PFSK-1 (cell line): ENCODE results near the gene TXLNG.

Experiments used
- FOXP2 ChIP-seq: optimal IDR thresholded peaks from 2 replicates; pipeline ENCODE3; 2011; ENCODE audit warnings: borderline replicate concordance, control low read depth, inconsistent platforms; ENCODE audit not compliant: insufficient read depth; ENCODE audit errors: extremely low read length, extremely low read depth
- POLR2AphosphoS5 ChIP-seq: IDR thresholded peaks from 2 replicates; pipeline ENCODE4 v1.6.1; 2012; ENCODE audit warnings: low read depth, mild to moderate bottlenecking, control low read depth, low read length, moderate library complexity
- SIN3A ChIP-seq: IDR thresholded peaks from 2 replicates; pipeline ENCODE4 v1.6.1; 2012; ENCODE audit warnings: mild to moderate bottlenecking, low read length, moderate library complexity, borderline replicate concordance; ENCODE audit not compliant: insufficient read depth
- TAF1 ChIP-seq: IDR thresholded peaks from 2 replicates; pipeline ENCODE4 v1.6.1; 2012; ENCODE audit warnings: low read length, control low read depth, borderline replicate concordance; ENCODE audit not compliant: insufficient read depth
- TF ChIP-seq, protein P1 (sequence below), 2 experiments: IDR thresholded peaks; 2 replicates each; pipeline versions ENCODE4 v1.6.1 to v1.8.0; 2011 to 2012; ENCODE audit warnings: low read depth in 2 of 2, low read length in 2 of 2, control low read depth in 1 of 2, inconsistent platforms in 1 of 2, mild to moderate bottlenecking in 1 of 2, moderate library complexity in 1 of 2; ENCODE audit not compliant: insufficient read depth in 1 of 2

TXLNG gene

DNA sequence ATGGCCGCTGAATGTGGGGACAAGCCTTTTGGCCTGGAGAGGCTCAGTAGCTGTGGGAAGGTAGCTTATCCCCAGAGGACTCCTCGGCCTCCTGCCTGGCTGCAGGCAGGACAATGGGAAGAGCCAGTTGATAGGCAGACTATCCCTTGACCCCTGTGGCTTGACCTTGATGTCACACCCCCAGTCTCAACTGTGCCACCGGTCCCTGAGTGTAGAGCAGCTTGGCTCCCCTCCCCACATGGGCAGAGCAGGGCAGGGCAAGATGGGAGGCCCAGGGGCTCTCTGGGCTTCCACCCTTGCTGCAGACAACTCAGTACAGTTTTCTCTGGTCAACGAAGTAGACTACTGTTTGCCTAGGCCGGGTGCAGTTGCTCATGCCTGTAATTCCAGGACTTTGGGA lies 41.2 kb upstream of the TXLNG start:
- TF ChIP-seq TAF1 = no peak
- TF ChIP-seq POLR2AphosphoS5 = no peak
- no peak for TF ChIP-seq FOXP2
- TF ChIP-seq SIN3A = no peak

DNA sequence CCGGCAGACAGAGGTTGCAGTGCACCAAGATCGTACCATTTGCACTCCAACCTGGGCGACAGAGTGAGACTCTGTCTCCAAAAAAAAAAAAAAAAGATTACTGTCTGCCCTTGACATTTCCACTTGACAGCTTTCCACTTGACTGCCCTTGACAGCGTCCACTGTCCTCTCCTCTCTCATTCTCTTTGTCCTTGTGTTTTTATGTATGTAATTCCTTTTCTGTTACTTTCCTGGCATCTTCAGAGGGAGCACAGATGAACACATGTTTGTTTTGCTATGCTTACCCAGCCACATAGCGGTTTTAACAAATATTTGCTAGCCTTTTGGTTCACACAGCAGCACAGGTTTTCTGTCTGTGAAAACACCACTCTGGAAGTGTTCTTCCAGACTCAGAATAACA lies 40.6 kb upstream of the TXLNG start:
- TF ChIP-seq POLR2AphosphoS5 (no peak), FOXP2 (no peak), TAF1 (no peak), SIN3A (no peak)
- TF ChIP-seq, protein P1, sequence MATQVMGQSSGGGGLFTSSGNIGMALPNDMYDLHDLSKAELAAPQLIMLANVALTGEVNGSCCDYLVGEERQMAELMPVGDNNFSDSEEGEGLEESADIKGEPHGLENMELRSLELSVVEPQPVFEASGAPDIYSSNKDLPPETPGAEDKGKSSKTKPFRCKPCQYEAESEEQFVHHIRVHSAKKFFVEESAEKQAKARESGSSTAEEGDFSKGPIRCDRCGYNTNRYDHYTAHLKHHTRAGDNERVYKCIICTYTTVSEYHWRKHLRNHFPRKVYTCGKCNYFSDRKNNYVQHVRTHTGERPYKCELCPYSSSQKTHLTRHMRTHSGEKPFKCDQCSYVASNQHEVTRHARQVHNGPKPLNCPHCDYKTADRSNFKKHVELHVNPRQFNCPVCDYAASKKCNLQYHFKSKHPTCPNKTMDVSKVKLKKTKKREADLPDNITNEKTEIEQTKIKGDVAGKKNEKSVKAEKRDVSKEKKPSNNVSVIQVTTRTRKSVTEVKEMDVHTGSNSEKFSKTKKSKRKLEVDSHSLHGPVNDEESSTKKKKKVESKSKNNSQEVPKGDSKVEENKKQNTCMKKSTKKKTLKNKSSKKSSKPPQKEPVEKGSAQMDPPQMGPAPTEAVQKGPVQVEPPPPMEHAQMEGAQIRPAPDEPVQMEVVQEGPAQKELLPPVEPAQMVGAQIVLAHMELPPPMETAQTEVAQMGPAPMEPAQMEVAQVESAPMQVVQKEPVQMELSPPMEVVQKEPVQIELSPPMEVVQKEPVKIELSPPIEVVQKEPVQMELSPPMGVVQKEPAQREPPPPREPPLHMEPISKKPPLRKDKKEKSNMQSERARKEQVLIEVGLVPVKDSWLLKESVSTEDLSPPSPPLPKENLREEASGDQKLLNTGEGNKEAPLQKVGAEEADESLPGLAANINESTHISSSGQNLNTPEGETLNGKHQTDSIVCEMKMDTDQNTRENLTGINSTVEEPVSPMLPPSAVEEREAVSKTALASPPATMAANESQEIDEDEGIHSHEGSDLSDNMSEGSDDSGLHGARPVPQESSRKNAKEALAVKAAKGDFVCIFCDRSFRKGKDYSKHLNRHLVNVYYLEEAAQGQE (IDR thresholded peaks at IDR 0.05; ENCODE audit: insufficient read depth in 1 of 2, low read depth in 2 of 2, low read length in 2 of 2) = no peak

GRCh38 chrX:16748425-16748824 lies 37.8 kb upstream of the TXLNG start:
- TF ChIP-seq, protein P1 (IDR thresholded peaks at IDR 0.05; ENCODE audit: insufficient read depth in 1 of 2, low read depth in 2 of 2, low read length in 2 of 2) = no peak
- TF ChIP-seq FOXP2 (no peak), TAF1 (no peak), SIN3A (no peak), POLR2AphosphoS5 (no peak)

DNA sequence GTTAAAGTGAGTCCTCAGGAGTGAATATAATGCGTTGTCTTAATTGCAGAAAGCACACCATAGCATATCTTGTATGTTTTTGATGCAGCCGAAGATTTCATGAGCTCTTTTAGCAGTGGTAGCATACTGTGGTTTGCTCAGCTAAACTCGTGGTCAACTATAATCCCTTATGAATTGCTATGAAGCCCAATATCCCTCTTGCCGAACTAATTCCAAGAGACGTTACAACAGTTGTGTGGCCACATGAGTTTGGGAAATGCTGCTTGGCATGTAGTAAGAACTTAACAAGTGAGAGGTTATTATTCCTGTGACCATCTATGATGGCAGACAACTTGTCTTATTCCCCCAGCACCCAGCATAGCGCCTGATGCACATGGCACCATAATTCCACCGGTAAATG lies 36.1 kb upstream of the TXLNG start:
- TF ChIP-seq FOXP2 (no peak), TAF1 (no peak), POLR2AphosphoS5 (no peak), SIN3A (no peak)
- TF ChIP-seq, protein P1 (IDR thresholded peaks at IDR 0.05; ENCODE audit: insufficient read depth in 1 of 2, low read depth in 2 of 2, low read length in 2 of 2) = no peak

DNA sequence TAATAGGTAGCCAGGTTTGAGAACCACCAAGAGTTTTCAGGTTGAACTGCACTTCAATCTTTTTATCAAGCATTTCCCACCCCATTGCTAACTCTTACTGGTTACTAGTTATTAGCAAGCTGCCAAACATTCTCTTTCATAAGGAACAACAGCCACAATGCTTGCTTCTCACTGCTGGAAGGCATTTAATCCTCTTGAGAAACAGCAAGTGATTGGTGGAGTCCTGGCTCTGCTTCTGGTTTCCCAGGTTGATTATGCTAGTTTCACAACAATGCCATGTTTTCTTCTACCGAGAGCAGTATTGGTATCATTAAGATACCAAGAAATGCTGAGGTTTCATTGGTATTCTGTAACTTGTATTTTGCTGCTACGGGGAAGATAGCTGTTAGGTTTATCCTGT lies 32.2 kb upstream of the TXLNG start:
- TF ChIP-seq TAF1 (no peak), SIN3A (no peak), POLR2AphosphoS5 (no peak), FOXP2 (no peak)
- TF ChIP-seq, protein P1 (IDR thresholded peaks at IDR 0.05; ENCODE audit: insufficient read depth in 1 of 2, low read depth in 2 of 2, low read length in 2 of 2) = no peak
